PFSK-1 (cell line): ENCODE results near the gene DCTN2.

ENCODE experiments used
- FOXP2 ChIP-seq: optimal IDR thresholded peaks from 2 replicates; pipeline ENCODE3; 2011; ENCODE audit warnings: borderline replicate concordance, control low read depth, inconsistent platforms; ENCODE audit not compliant: insufficient read depth; ENCODE audit errors: extremely low read length, extremely low read depth
- POLR2AphosphoS5 ChIP-seq: IDR thresholded peaks from 2 replicates; pipeline ENCODE4 v1.6.1; 2012; ENCODE audit warnings: low read depth, mild to moderate bottlenecking, control low read depth, low read length, moderate library complexity
- REST ChIP-seq, 2 experiments: IDR thresholded peaks; 2 replicates each; pipeline versions ENCODE4 v1.6.1 to v1.8.0; 2011 to 2012; ENCODE audit warnings: low read depth in 2 of 2, low read length in 2 of 2, control low read depth in 1 of 2, inconsistent platforms in 1 of 2, mild to moderate bottlenecking in 1 of 2, moderate library complexity in 1 of 2; ENCODE audit not compliant: insufficient read depth in 1 of 2
- SIN3A ChIP-seq: IDR thresholded peaks from 2 replicates; pipeline ENCODE4 v1.6.1; 2012; ENCODE audit warnings: mild to moderate bottlenecking, low read length, moderate library complexity, borderline replicate concordance; ENCODE audit not compliant: insufficient read depth
- TAF1 ChIP-seq: IDR thresholded peaks from 2 replicates; pipeline ENCODE4 v1.6.1; 2012; ENCODE audit warnings: low read length, control low read depth, borderline replicate concordance; ENCODE audit not compliant: insufficient read depth

DNA sequence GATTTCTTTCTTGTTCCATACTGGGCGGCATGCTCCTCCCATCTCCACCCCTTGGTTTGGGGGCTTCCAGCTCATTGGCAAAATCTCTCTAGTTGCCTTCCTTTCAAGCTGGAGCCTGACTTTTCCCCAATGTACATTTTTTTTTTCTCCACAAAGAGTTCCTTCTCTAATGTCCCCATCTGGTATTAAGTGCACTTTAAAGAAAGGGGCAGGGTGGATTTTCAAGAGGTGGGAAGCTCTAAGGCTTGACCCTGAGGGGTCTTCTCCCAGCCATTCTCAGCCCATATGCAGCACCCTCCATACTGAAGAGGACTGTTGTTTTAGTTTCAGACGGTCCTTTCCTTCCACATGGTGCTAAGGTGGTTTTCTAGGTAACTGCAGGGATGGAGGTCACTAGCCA, 38.2 kb upstream of the DCTN2 start:
- TF ChIP-seq POLR2AphosphoS5: no peak
- TF ChIP-seq REST (IDR thresholded peaks at IDR 0.05; ENCODE audit: insufficient read depth in 1 of 2, low read depth in 2 of 2, low read length in 2 of 2): no peak
- no peak for TF ChIP-seq TAF1
- TF ChIP-seq SIN3A: no peak
- no peak for TF ChIP-seq FOXP2
